Stimulated activated naive CD8-positive, alpha-beta T cell treated with anti-CD3 and anti-CD28 coated beads, Interleukin-15, Interleukin-2, amounts not matched to agents 100 ng/mL and 50 ng/mL, for 24 hours (primary cell): ENCODE data around the gene MET.

Source experiments
- H3K27ac Mint-ChIP-seq: one replicate; pipeline ENCODE4 v1.8.0; 2021; ENCODE audit warnings: mild to moderate bottlenecking, mixed read lengths
- H3K27me3 Mint-ChIP-seq: one replicate; pipeline ENCODE4 v1.8.0; 2021; ENCODE audit warnings: mixed read lengths
- H3K36me3 Mint-ChIP-seq: one replicate; pipeline ENCODE4 v1.8.0; 2021; ENCODE audit warnings: low read depth, mixed read lengths
- H3K4me1 Mint-ChIP-seq: one replicate; pipeline ENCODE4 v1.8.0; 2021; ENCODE audit warnings: low read depth, mixed read lengths
- H3K4me3 Mint-ChIP-seq: one replicate; pipeline ENCODE4 v1.8.0; 2021; ENCODE audit warnings: mild to moderate bottlenecking, mixed read lengths
- H3K9me3 Mint-ChIP-seq: one replicate; pipeline ENCODE4 v1.8.0; 2021; ENCODE audit warnings: mixed read lengths

MET gene

GRCh38 chr7:116675812-116676355 is 3.9 kb downstream of the MET start:
- Mint-ChIP-seq H3K4me1 (peaks cover 6% of the 10 kb centered on the region), H3K27me3 (peaks cover 74% of the 10 kb centered on the region), H3K4me3 (no peak overlapping the region), H3K27ac (no peak overlapping the region), H3K36me3 (no peaks in the 10 kb centered on the region), H3K9me3 (no peaks in the 10 kb centered on the region)

- H3K4me3 Mint-ChIP-seq, result no peak overlapping the region
- peaks cover 4% of the 10 kb centered on the region for H3K9me3 Mint-ChIP-seq
- no peak overlapping the region for H3K27ac Mint-ChIP-seq
- H3K4me1 Mint-ChIP-seq, result peaks cover 3% of the 10 kb centered on the region
- H3K27me3 Mint-ChIP-seq, result peaks cover 69% of the 10 kb centered on the region
- H3K36me3 Mint-ChIP-seq, result no peaks in the 10 kb centered on the region
These were observed 6.8 kb downstream of the MET start for GRCh38 chr7:116678780-116679179.

- no peaks in the 10 kb centered on the region for H3K36me3 Mint-ChIP-seq
- peaks cover 8% of the 10 kb centered on the region for H3K9me3 Mint-ChIP-seq
- H3K27me3 Mint-ChIP-seq, result peaks cover 69% of the 10 kb centered on the region
- no peak overlapping the region for H3K27ac Mint-ChIP-seq
- peaks cover 5% of the 10 kb centered on the region for H3K4me1 Mint-ChIP-seq
- no peak overlapping the region for H3K4me3 Mint-ChIP-seq
These were observed 7.5 kb downstream of the MET start for GRCh38 chr7:116679500-116679899.

DNA sequence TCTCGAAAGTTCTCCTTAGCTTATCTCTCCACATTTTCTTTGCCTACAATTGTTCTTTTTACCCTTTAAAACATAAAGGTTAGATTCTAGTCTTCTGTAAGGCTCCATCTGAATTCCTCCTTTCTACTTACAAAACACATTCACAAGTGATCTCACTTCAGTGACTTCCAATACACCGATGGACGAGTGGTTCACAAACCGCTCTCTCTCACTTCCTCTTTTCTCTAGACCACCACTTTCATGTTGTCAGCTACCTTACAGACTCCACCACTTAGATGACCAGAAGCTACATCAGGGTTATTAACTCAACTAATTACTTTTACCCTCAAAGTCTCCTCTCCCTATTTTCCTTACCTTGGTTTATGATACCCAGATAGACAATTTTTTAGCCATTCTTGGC is 11.8 kb downstream of the MET start:
- peaks cover 59% of the 10 kb centered on the region for H3K27me3 Mint-ChIP-seq
- no peak overlapping the region for H3K27ac Mint-ChIP-seq
- no peak overlapping the region for H3K4me3 Mint-ChIP-seq
- peaks cover 8% of the 10 kb centered on the region for H3K9me3 Mint-ChIP-seq
- H3K4me1 Mint-ChIP-seq, result peaks cover 5% of the 10 kb centered on the region
- H3K36me3 Mint-ChIP-seq, result no peaks in the 10 kb centered on the region

DNA sequence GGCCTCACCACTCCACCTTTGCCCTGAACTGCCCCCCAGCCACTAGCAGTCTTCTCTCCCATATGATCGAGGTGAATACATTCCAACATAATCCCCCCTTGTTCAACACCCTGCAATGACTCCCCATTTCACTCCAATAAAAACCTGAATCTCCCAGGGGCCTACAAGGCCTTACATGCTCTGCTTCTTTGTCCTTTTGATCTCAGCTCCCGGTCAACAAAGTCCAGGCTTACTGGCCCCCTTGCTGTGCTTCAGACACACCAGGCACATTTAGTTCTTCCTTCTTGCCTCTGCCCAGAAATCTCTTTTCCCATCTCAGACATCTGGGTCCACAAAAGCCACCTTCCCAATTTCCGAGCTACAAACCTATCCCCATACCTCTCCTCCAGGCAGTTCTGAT is 14.0 kb downstream of the MET start:
- no peak overlapping the region for H3K27ac Mint-ChIP-seq
- peaks cover 8% of the 10 kb centered on the region for H3K9me3 Mint-ChIP-seq
- H3K4me3 Mint-ChIP-seq, result no peak overlapping the region
- no peaks in the 10 kb centered on the region for H3K36me3 Mint-ChIP-seq
- H3K27me3 Mint-ChIP-seq, result peaks cover 53% of the 10 kb centered on the region
- H3K4me1 Mint-ChIP-seq, result peaks cover 5% of the 10 kb centered on the region

DNA sequence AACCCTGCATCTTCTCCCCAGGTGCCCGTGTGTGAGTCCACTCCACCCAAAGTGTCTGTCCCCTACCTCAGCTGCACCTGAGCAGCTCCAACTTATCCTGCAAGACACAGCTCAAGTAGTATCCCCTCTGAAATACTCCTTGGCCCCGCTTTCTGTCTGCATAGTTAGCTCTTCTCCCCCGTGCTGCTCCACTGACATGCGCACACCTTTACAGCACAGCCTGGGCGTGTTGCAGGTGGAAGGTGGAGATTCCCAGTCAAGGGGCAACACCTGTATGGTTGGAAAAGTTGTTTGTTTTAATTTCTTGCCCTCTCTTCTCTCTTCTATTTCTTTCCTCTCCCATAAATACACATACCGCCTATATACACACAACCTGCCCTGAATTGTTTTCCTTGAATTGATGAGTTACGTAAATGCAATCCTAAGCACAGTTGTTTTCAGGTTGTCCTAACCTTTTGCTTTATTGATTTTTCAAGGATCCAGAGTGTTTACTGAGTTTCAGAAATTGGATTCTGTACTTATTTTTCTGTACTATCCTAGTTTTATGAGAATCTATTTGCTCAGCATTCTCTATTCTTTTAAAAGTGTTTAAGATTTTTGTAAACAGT is 14.9 kb downstream of the MET start:
- Mint-ChIP-seq H3K9me3 (peaks cover 8% of the 10 kb centered on the region), H3K4me3 (no peak overlapping the region), H3K36me3 (no peaks in the 10 kb centered on the region), H3K27me3 (peaks cover 53% of the 10 kb centered on the region), H3K27ac (no peak overlapping the region), H3K4me1 (peaks cover 5% of the 10 kb centered on the region)

DNA sequence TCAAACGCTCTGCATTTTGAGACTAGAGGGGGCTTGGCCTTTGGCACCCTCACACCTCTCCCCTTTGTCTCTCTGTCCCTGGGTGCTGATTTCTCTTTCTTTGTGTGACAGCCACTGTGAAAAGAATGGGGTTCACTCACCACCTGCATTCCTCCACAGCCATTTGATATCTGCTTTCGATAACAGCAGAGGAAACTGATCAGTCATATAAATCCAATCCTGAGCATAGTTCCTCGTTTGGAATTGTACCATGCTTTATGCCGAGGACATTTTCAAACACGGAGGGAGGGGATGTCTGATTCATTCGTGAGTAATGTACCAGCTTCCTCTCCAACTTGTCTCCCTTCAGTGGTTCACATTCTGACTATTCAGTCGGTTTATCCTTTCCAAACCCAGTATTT is 15.8 kb downstream of the MET start:
- H3K27ac Mint-ChIP-seq, result no peak overlapping the region
- H3K27me3 Mint-ChIP-seq, result peaks cover 47% of the 10 kb centered on the region
- H3K9me3 Mint-ChIP-seq, result peaks cover 8% of the 10 kb centered on the region
- no peaks in the 10 kb centered on the region for H3K36me3 Mint-ChIP-seq
- no peak overlapping the region for H3K4me3 Mint-ChIP-seq
- H3K4me1 Mint-ChIP-seq, result peaks cover 5% of the 10 kb centered on the region

- no peak overlapping the region for H3K4me3 Mint-ChIP-seq
These were observed 17.8 kb downstream of the MET start for GRCh38 chr7:116689790-116690259.

GRCh38 chr7:116691664-116692063 is 19.7 kb downstream of the MET start:
- no peaks in the 10 kb centered on the region for H3K9me3 Mint-ChIP-seq
- H3K36me3 Mint-ChIP-seq, result no peaks in the 10 kb centered on the region
- H3K27ac Mint-ChIP-seq, result no peak overlapping the region

More at GRCh38 chr7:116689790-116690259, 17.8 kb downstream of the MET start:
- Mint-ChIP-seq H3K36me3 (no peaks in the 10 kb centered on the region), H3K9me3 (no peaks in the 10 kb centered on the region), H3K4me1 (no peaks in the 10 kb centered on the region), H3K27ac (no peak overlapping the region), H3K27me3 (peaks cover 27% of the 10 kb centered on the region)

GRCh38 chr7:116692401-116693308 is 20.7 kb downstream of the MET start:
- no peaks in the 10 kb centered on the region for H3K4me1 Mint-ChIP-seq
- H3K27me3 Mint-ChIP-seq, result peaks cover 14% of the 10 kb centered on the region
- no peak overlapping the region for H3K27ac Mint-ChIP-seq
- H3K9me3 Mint-ChIP-seq, result no peaks in the 10 kb centered on the region
- no peaks in the 10 kb centered on the region for H3K36me3 Mint-ChIP-seq
- no peak overlapping the region for H3K4me3 Mint-ChIP-seq

More at GRCh38 chr7:116691664-116692063, 19.7 kb downstream of the MET start:
- peaks cover 15% of the 10 kb centered on the region for H3K27me3 Mint-ChIP-seq
- H3K4me1 Mint-ChIP-seq, result no peaks in the 10 kb centered on the region
- H3K4me3 Mint-ChIP-seq, result no peak overlapping the region

- H3K4me3 Mint-ChIP-seq, result no peak overlapping the region
- no peak overlapping the region for H3K27ac Mint-ChIP-seq
- H3K4me1 Mint-ChIP-seq, result no peaks in the 10 kb centered on the region
- no peaks in the 10 kb centered on the region for H3K36me3 Mint-ChIP-seq
- peaks cover 14% of the 10 kb centered on the region for H3K27me3 Mint-ChIP-seq
- H3K9me3 Mint-ChIP-seq, result no peaks in the 10 kb centered on the region
These were observed 24.7 kb downstream of the MET start for GRCh38 chr7:116696707-116697106.

- H3K27me3 Mint-ChIP-seq, result peaks cover 16% of the 10 kb centered on the region
- no peaks in the 10 kb centered on the region for H3K9me3 Mint-ChIP-seq
- H3K27ac Mint-ChIP-seq, result no peak overlapping the region
- H3K4me1 Mint-ChIP-seq, result no peaks in the 10 kb centered on the region
- H3K4me3 Mint-ChIP-seq, result no peak overlapping the region
- no peaks in the 10 kb centered on the region for H3K36me3 Mint-ChIP-seq
These were observed 25.2 kb downstream of the MET start for GRCh38 chr7:116697152-116697551.

- no peak overlapping the region for H3K4me3 Mint-ChIP-seq
- H3K27ac Mint-ChIP-seq, result no peak overlapping the region
- H3K27me3 Mint-ChIP-seq, result peaks cover 16% of the 10 kb centered on the region
- no peaks in the 10 kb centered on the region for H3K4me1 Mint-ChIP-seq
- H3K9me3 Mint-ChIP-seq, result no peaks in the 10 kb centered on the region
- H3K36me3 Mint-ChIP-seq, result no peaks in the 10 kb centered on the region
These were observed 25.8 kb downstream of the MET start for GRCh38 chr7:116697761-116698160.

DNA sequence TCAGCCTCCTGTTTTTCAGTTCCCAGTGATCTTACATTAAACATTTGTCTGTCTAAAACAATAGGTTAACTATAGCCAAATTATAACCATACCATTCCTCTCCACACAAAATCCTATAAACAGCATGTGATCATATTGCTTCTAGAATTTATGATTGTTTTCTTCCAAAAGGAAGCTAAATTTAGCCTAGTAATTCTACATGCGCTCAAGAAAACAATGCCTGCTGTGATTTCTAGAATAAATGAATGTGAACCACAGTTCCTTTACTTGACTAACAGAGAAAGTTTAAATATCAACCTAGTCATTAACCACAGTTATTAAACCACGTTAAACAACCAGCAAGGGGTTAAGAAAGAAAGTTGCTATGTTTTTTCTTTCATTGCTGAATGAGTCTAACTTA is 26.4 kb downstream of the MET start:
- H3K36me3 Mint-ChIP-seq, result no peaks in the 10 kb centered on the region
- H3K4me1 Mint-ChIP-seq, result no peaks in the 10 kb centered on the region
- H3K9me3 Mint-ChIP-seq, result no peaks in the 10 kb centered on the region
- no peak overlapping the region for H3K4me3 Mint-ChIP-seq
- H3K27me3 Mint-ChIP-seq, result peaks cover 16% of the 10 kb centered on the region
- H3K27ac Mint-ChIP-seq, result no peak overlapping the region
